ENCODE measurements around the gene PDE11A.

The PDE11A gene

DNA sequence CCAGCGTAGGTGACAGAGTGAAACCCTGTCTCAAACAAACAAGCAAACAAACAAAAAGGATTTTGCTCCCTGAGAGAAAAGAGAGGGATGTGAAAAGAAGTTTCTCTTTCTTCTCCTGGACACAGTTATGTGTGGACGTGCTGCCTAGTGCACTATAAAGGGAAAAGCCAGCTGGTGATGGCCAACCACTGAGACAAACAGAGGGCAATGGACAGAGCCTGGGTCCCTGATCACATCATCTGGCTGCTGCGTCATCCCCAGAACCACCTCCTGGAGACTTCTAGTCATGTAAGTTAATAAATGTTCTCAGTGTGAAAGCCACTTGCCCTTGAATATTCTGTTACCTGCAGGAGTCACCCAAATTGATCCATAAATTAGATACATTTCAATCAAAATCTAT, 184.9 kb downstream of the PDE11A start:
- TF ChIP-seq, protein P1, sequence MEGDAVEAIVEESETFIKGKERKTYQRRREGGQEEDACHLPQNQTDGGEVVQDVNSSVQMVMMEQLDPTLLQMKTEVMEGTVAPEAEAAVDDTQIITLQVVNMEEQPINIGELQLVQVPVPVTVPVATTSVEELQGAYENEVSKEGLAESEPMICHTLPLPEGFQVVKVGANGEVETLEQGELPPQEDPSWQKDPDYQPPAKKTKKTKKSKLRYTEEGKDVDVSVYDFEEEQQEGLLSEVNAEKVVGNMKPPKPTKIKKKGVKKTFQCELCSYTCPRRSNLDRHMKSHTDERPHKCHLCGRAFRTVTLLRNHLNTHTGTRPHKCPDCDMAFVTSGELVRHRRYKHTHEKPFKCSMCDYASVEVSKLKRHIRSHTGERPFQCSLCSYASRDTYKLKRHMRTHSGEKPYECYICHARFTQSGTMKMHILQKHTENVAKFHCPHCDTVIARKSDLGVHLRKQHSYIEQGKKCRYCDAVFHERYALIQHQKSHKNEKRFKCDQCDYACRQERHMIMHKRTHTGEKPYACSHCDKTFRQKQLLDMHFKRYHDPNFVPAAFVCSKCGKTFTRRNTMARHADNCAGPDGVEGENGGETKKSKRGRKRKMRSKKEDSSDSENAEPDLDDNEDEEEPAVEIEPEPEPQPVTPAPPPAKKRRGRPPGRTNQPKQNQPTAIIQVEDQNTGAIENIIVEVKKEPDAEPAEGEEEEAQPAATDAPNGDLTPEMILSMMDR (IDR thresholded peaks at IDR 0.05; ENCODE audit: extremely low read depth, insufficient read depth, missing control alignments) = no peak
- no peak for DNase-seq (ENCODE audit: low spot score)
- in situ Hi-C loops (cut with MboI; ENCODE audit: low pct_unique_long_range_greater_than_20kb, low sequenced_read_pairs, unreplicated experiment) = no loop called here

DNA sequence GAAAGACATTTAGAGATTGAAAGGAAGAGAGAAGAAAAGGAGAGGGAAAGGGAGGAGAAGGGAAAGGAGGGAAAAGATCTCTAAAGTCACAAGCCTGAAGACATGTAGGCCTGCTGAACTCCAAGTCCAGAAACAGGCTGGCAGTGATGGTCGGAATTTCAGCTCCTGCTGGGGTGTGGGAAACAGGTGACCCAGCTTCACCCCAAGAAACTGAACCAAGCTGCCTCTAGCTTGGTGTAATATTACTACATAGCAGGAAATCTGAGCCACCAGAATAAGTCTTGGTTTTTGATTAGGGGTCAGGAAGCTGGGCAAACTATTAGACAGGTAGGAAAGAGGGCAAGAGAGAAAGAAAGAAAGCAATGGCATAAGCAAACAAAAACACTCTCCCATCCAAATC, 185.8 kb downstream of the PDE11A start:
- in situ Hi-C loops (cut with MboI; ENCODE audit: low pct_unique_long_range_greater_than_20kb, low sequenced_read_pairs, unreplicated experiment) = no loop called here
- TF ChIP-seq, protein P1 (IDR thresholded peaks at IDR 0.05; ENCODE audit: extremely low read depth, insufficient read depth, missing control alignments) = no peak

DNA sequence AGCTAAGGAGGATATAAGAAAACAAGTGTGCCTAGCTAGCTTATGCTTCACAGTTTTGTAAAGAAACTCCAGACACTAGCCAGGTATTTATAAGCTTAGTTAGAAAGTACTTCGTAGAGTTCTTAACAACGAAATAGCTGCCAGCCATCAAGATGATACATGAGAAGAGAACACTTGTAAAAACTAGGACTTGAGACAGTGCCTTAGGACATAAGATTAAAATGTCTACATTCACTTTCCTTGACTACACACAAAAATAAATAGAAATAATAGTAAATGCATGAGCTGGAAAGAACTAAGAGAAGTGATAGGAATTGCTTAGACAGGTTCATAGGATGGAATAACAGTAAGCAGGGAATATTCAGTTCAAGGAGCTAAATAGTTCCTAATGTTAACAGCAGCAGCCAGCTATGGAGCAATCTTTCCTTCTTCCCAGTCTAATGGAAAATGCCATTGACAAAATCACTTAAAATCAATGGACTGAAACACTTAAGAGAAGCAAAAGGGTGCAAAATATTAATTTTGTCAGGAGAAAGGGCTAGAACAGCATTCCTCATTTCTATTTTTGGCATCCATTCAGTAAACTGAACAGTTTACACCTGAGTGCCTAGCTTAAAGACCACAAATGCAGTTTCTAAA, 186.6 kb downstream of the PDE11A start:
- TF ChIP-seq, protein P1 (IDR thresholded peaks at IDR 0.05; ENCODE audit: extremely low read depth, insufficient read depth, missing control alignments) = no peak
- no peak for DNase-seq (ENCODE audit: low spot score)
- in situ Hi-C loops (cut with MboI; ENCODE audit: low pct_unique_long_range_greater_than_20kb, low sequenced_read_pairs, unreplicated experiment) = no loop called here

More for the DNA sequence above, 185.8 kb downstream of the PDE11A start:
- no peak for DNase-seq (ENCODE audit: low spot score)

DNA sequence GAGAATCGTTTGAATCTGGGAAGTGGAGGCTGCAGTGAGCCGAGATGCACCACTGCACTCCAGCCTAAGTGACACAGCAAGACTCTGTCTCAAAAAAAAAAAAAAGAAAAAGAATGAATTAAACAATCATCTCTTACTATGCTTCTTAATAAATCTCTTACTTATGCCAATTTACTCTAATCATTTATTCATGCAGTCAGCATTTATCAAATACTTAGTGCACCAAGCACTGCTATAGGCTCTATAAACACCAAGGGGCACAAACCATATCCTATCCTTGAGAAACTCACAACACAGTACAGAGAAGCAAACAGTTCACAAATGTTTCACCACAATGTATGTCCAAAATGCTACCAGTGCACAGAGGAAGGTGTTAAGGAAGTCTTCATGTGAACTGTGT, 189.4 kb downstream of the PDE11A start:
- in situ Hi-C loops (cut with MboI; ENCODE audit: low pct_unique_long_range_greater_than_20kb, low sequenced_read_pairs, unreplicated experiment) = no loop called here

DNA sequence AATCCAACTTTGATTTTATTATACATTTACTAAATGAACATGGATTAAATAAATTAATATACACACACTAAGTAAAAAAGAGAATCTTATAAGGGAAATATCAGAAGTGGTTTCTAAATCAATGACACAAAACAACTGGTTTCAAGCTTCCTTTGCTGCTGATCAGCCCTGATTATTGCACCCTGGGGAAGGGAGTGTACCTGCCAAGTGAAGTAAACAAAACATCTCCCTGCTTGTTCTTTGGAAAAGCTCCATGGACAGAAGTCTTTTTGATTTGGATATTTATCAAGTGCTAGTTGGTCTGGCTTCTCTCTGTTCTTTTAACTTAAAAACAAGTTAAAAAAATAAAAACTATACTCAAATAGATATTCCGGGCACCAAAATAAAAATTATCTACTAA, 190.1 kb downstream of the PDE11A start:
- TF ChIP-seq, protein P1 (IDR thresholded peaks at IDR 0.05; ENCODE audit: extremely low read depth, insufficient read depth, missing control alignments) = no peak
- in situ Hi-C loops (cut with MboI; ENCODE audit: low pct_unique_long_range_greater_than_20kb, low sequenced_read_pairs, unreplicated experiment) = no loop called here
- DNase-seq (ENCODE audit: low spot score) = no peak

More for the DNA sequence above, 189.4 kb downstream of the PDE11A start:
- TF ChIP-seq, protein P1 (IDR thresholded peaks at IDR 0.05; ENCODE audit: extremely low read depth, insufficient read depth, missing control alignments) = no peak
- DNase-seq (ENCODE audit: low spot score) = no peak

DNA sequence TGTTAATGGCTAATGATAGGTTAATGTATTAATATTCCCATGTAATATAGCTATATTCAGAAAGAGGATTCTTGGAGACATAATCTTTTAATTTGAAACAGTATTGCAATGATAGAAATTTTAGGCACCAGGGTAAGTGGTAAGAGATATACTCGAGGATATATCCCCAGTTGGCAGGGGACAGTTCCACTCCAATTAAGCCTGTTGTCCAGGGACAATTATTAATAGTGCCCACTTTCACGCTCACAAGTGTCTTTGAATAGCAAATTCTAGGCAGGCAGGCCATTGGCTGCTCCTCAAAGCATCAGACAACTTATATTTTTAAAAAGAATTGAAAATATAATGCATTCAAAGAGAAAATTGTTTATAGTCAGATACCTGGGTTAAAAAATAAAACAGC, 190.7 kb downstream of the PDE11A start:
- no peak for DNase-seq (ENCODE audit: low spot score)
- TF ChIP-seq, protein P1 (IDR thresholded peaks at IDR 0.05; ENCODE audit: extremely low read depth, insufficient read depth, missing control alignments) = no peak
- in situ Hi-C loops (cut with MboI; ENCODE audit: low pct_unique_long_range_greater_than_20kb, low sequenced_read_pairs, unreplicated experiment) = no loop called here

All from GM13977 (cell line).